GM12878 (cell line): ENCODE measurements around the gene NR1I2. TPM values are rescaled to one million over a fixed set of nuclear protein-coding genes. Genes with fewer than 3 reads are reported as not detected.

ENCODE experiments used
- ATAC-seq: fragments of 200-7000 bp; cut with Tn5 transposase; 3 replicates; pipeline ENCODE4 v1.9.1; 2020; ENCODE audit warnings: mild to moderate bottlenecking, moderate library complexity
- BruUV-seq: library from RNA; stranded (reverse); fragments of 400-500 nt; replicated peaks from 2 replicates; lab custom pipeline; 2021; lab: Mats Ljungman, UMichigan
- CTCF ChIA-PET: fragments of 300-600 bp; sonication (Branson Sonifier 250); formaldehyde crosslinking; extraction: SDS; loops from one replicate; lab custom pipeline; 2021; ENCODE audit warnings: inconsistent platforms; lab: Yijun Ruan, JAX
- POLR2A ChIA-PET: fragments of 350-600 bp; formaldehyde crosslinking; extraction: SDS; loops from one replicate; lab custom pipeline; 2021; ENCODE audit warnings: inconsistent platforms; lab: Charles Lee
- RAD21 ChIA-PET: fragments of 300-600 bp; sonication (Branson Sonifier 250); formaldehyde crosslinking; loops from one replicate; lab custom pipeline; 2023; ENCODE audit warnings: antibody characterized with exemption; ENCODE audit not compliant: unreplicated experiment; lab: Charles Lee
- SMC1A ChIA-PET: fragments of 300-600 bp; sonication (Branson Sonifier 250); formaldehyde crosslinking; loops from one replicate; lab custom pipeline; 2023; ENCODE audit not compliant: unreplicated experiment, uncharacterized antibody; lab: Charles Lee
- DNase-seq: peaks from one replicate; pipeline ENCODE4 v3.0.0-alpha.2; 2011; ENCODE audit warnings: low read depth, low spot score
- FAIRE-seq: peaks from 3 replicates; lab custom pipeline; 2011; peaks lifted over from hg19 to GRCh38; lab: Jason Lieb, UNC
- H2AFZ ChIP-seq: 2 replicates; pipeline ENCODE4 v1.6.0; 2011; ENCODE audit warnings: low read depth, low read length, control low read depth; ENCODE audit not compliant: control insufficient read depth
- H3K27ac ChIP-seq: 2 replicates; pipeline ENCODE4 v1.5.1; 2011; ENCODE audit warnings: control low read depth; ENCODE audit not compliant: control insufficient read depth, insufficient read depth
- H3K27me3 ChIP-seq, 2 experiments: replicated peaks in 1 of 2; 2 replicates each; pipeline versions ENCODE4 v1.6.0 to v1.6.1; 2011; ENCODE audit warnings: low read length in 1 of 2; ENCODE audit not compliant: control insufficient read depth in 2 of 2, insufficient read depth in 2 of 2
- H3K36me3 ChIP-seq, 2 experiments: 2 replicates each; pipeline ENCODE4 v1.5.1; 2011; ENCODE audit warnings: low read length in 1 of 2; ENCODE audit not compliant: control insufficient read depth in 2 of 2, insufficient read depth in 2 of 2
- H3K4me1 ChIP-seq: 2 replicates; pipeline ENCODE4 v1.6.1; 2011; ENCODE audit warnings: mild to moderate bottlenecking, low read length, moderate library complexity, mixed read lengths; ENCODE audit not compliant: control insufficient read depth, insufficient read depth
- H3K4me2 ChIP-seq: 2 replicates; pipeline ENCODE4 v1.6.0; 2011; ENCODE audit warnings: control low read depth; ENCODE audit not compliant: control insufficient read depth, insufficient read depth
- H3K4me3 ChIP-seq: fragments of 200-600 bp; sonication (generic); 2 replicates; pipeline ENCODE4 v1.5.1; 2016
- H3K79me2 ChIP-seq: 2 replicates; pipeline ENCODE4 v1.6.0; 2011; ENCODE audit warnings: low read length; ENCODE audit not compliant: control insufficient read depth, insufficient read depth
- H3K9ac ChIP-seq: 2 replicates; pipeline ENCODE4 v1.8.0; 2011; ENCODE audit warnings: low read length, control low read depth, mixed read lengths; ENCODE audit not compliant: control insufficient read depth, insufficient read depth
- H3K9me3 ChIP-seq: replicated peaks from 3 replicates; pipeline ENCODE4 v1.5.1; 2011; ENCODE audit warnings: mild to moderate bottlenecking, low read length; ENCODE audit not compliant: control insufficient read depth, insufficient read depth
- H4K20me1 ChIP-seq: 2 replicates; pipeline ENCODE4 v1.6.0; 2011; ENCODE audit not compliant: control insufficient read depth, insufficient read depth
- BRCA1 ChIP-seq: IDR thresholded peaks from 2 replicates; pipeline ENCODE4 v1.6.1; 2011; ENCODE audit warnings: low read depth, low read length, improper control_type of control experiment
- CEBPB ChIP-seq, 2 experiments: fragments of 150-350 bp in 1 of 2; IDR thresholded peaks; 2 replicates each; pipeline ENCODE4 v1.6.1; 2012 to 2014; ENCODE audit warnings: low read depth in 2 of 2, low read length in 2 of 2, borderline replicate concordance in 1 of 2, inconsistent platforms in 1 of 2
- EGR1 ChIP-seq, 2 experiments: IDR thresholded peaks; 1 replicate in 1 of 2; 2 replicates in 1 of 2; pipeline ENCODE4 v1.6.1; 2011 to 2012; ENCODE audit warnings: low read depth in 2 of 2, low read length in 2 of 2, borderline replicate concordance in 1 of 2, mild to moderate bottlenecking in 1 of 2, moderate library complexity in 1 of 2
- IKZF1 ChIP-seq: fragments of 450-650 bp; conservative IDR thresholded peaks from 2 replicates; pipeline ENCODE4 v1.6.1; 2017; ENCODE audit warnings: antibody characterized with exemption, mild to moderate bottlenecking
- KDM1A ChIP-seq: fragments of 200-600 bp; sonication (generic); IDR thresholded peaks from 2 replicates; pipeline ENCODE4 v1.6.1; 2016; ENCODE audit warnings: borderline replicate concordance
- MTA3 ChIP-seq: IDR thresholded peaks from 2 replicates; pipeline ENCODE4 v1.6.1; 2012; ENCODE audit warnings: low read length, inconsistent platforms, borderline replicate concordance
- MYB ChIP-seq: fragments of 150-350 bp; IDR thresholded peaks from 2 replicates; pipeline ENCODE4 v1.6.1; 2014; ENCODE audit warnings: mild to moderate bottlenecking, low read depth, low read length, borderline replicate concordance
- NFXL1 ChIP-seq: fragments of 450-650 bp; IDR thresholded peaks from 2 replicates; pipeline ENCODE4 v1.6.1; 2017; ENCODE audit warnings: antibody characterized with exemption, mild to moderate bottlenecking, borderline replicate concordance
- NR2C2 ChIP-seq: IDR thresholded peaks from 2 replicates; pipeline ENCODE4 v1.6.1; 2011; ENCODE audit warnings: borderline replicate concordance, low read depth; ENCODE audit not compliant: control insufficient read depth, insufficient read length
- SKIL ChIP-seq: fragments of 450-650 bp; IDR thresholded peaks from 2 replicates; pipeline ENCODE4 v1.6.1; 2017; ENCODE audit warnings: mild to moderate bottlenecking, low read depth, inconsistent platforms; ENCODE audit not compliant: poor library complexity, severe bottlenecking
- TCF3 ChIP-seq: IDR thresholded peaks from 2 replicates; pipeline ENCODE4 v1.6.1; 2012; ENCODE audit warnings: low read depth, mild to moderate bottlenecking, low read length, borderline replicate concordance; ENCODE audit not compliant: insufficient read depth
- WRNIP1 ChIP-seq: IDR thresholded peaks from 2 replicates; pipeline ENCODE4 v1.6.1; 2011; ENCODE audit warnings: low read depth, low read length, improper control_type of control experiment, borderline replicate concordance
- YBX1 ChIP-seq: fragments of 450-650 bp; IDR thresholded peaks from 2 replicates; pipeline ENCODE4 v1.6.1; 2016; ENCODE audit warnings: antibody characterized with exemption
- ZNF207 ChIP-seq: fragments of 450-650 bp; IDR thresholded peaks from 2 replicates; pipeline ENCODE4 v1.6.1; 2014; ENCODE audit warnings: antibody characterized with exemption, mild to moderate bottlenecking, borderline replicate concordance
- ZNF217 ChIP-seq: fragments of 450-650 bp; IDR thresholded peaks from 2 replicates; pipeline ENCODE4 v1.6.1; 2017; ENCODE audit warnings: antibody characterized with exemption, mild to moderate bottlenecking
- ZSCAN29 ChIP-seq: fragments of 450-650 bp; IDR thresholded peaks from 2 replicates; pipeline ENCODE4 v1.6.1; 2017; ENCODE audit warnings: mild to moderate bottlenecking, moderate library complexity
- WGBS: methylation state at CpG from one replicate; pipeline ENCODE4 v1.1.6; 2016; ENCODE audit warnings: low lambda C conversion rate; ENCODE audit not compliant: insufficient replicate concordance, insufficient coverage; ENCODE audit errors: missing lambda C conversion rate; 5-methylcytosine and 5-hydroxymethylcytosine counted together
- in situ Hi-C: fragments of 300-500 bp; cut with MboI; formaldehyde crosslinking; loops from 9 replicates; pipeline ENCODE4 v1.14.3; 2018; ENCODE audit warnings: mixed read lengths
- intact Hi-C: fragments of 100-400 bp; cut with micrococcal nuclease; formaldehyde crosslinking; loops from one replicate; pipeline ENCODE4 v1.14.2; 2022; ENCODE audit not compliant: unreplicated experiment
- polyA plus RNA-seq, 11 experiments: library from polyadenylated mRNA; depleted of rRNA in 4 of 11; unstranded in 6 of 11; stranded (reverse) in 5 of 11; fragments of >200 nt; fragmentation: Nextera tagmentation in 4 of 11; fragmentation: Illumina TruSeq in 1 of 11; extraction: Ambion mirVana in 4 of 11; extraction: Trizol in 1 of 11; gene quantifications; 1 replicate in 1 of 11; 2 replicates in 10 of 11; pipeline versions ENCODE4 v1.2.1 to v1.2.3, GENCODE V29; 2011 to 2016; ENCODE audit warnings: inconsistent platforms in 2 of 11, missing spikeins in 2 of 11, low read depth in 1 of 11
- total RNA-seq, 4 experiments: library from RNA; depleted of rRNA in 3 of 4; stranded (reverse); fragments of >200 nt in 3 of 4; fragmentation: Illumina TruSeq in 1 of 4; extraction: Trizol in 1 of 4; gene quantifications; 2 replicates each; pipeline versions ENCODE4 v1.2.1 to v1.2.3, GENCODE V29; 2013 to 2021

The NR1I2 gene
- total and polyA plus RNA-seq, 10 of the 15 experiments (the other 5 are each of a cell fraction or from before 2014, with no cell fraction given): 0.03 to 1.0 (median 0.39) TPM

- BruUV-seq: no TSS peak
- in situ Hi-C loops (no loop called here), intact Hi-C loops (no loop called here)
- SMC1A ChIA-PET: interaction anchor here (0.6 to 1.7 kb wide), 8 partner anchors 9 to 1413 kb away, joined by 3 to 7 read pairs (median 4); no protein-coding TSS in a partner anchor
- DNase-seq (no peak), FAIRE-seq (no peak), ATAC-seq (no peak)
- TF ChIP-seq CEBPB (IDR thresholded peaks at IDR 0.05; ENCODE audit: borderline replicate concordance in 1 of 2, low read depth in 2 of 2, low read length in 2 of 2): no peak
- no peak for TF ChIP-seq NR2C2
- no peak for TF ChIP-seq IKZF1
- no peak for TF ChIP-seq SKIL
- TF ChIP-seq WRNIP1: no peak
- no peak for TF ChIP-seq ZNF207
- no peak for TF ChIP-seq NFXL1
- TF ChIP-seq YBX1: no peak
- TF ChIP-seq KDM1A: no peak
- no peak for TF ChIP-seq TCF3
- no peak for TF ChIP-seq MTA3
- TF ChIP-seq ZSCAN29: no peak
- no peak for TF ChIP-seq ZNF217
- TF ChIP-seq EGR1 (IDR thresholded peaks at IDR 0.05; ENCODE audit: borderline replicate concordance in 1 of 2, low read depth in 2 of 2, low read length in 2 of 2): no peak
- TF ChIP-seq BRCA1: no peak
- TF ChIP-seq MYB: no peak
- RAD21 ChIA-PET: interaction anchor here (0.5 to 2.4 kb wide), 5 partner anchors 20 to 598 kb away, joined by 3 to 11 read pairs (median 4); no protein-coding TSS in a partner anchor
- H3K4me1 ChIP-seq: no peaks in the 10 kb centered on the region
- no peaks in the 10 kb centered on the region; a peak in 1 of 4 replicates for H3K36me3 ChIP-seq
- no peaks in the 10 kb centered on the region for H3K27me3 ChIP-seq
- no peaks in the 10 kb centered on the region for H3K79me2 ChIP-seq
- H4K20me1 ChIP-seq: no peaks in the 10 kb centered on the region
- H3K9me3 ChIP-seq: no peaks in the 10 kb centered on the region
- WGBS: 100% methylated on average over 2 of the region's 2 CpGs
- POLR2A ChIA-PET: interaction anchor here (0.7 kb wide), 2 partner anchors 62 to 322 kb away, joined by 3 to 4 read pairs; no protein-coding TSS in a partner anchor
- no peak overlapping the region for H3K4me3 ChIP-seq
- CTCF ChIA-PET: interaction anchor here (0.7 to 3.5 kb wide), 10 partner anchors 10 to 620 kb away, joined by 3 to 15 read pairs (median 6); no protein-coding TSS in a partner anchor
- no peak overlapping the region for H3K27ac ChIP-seq
- no peak overlapping the region for H2AFZ ChIP-seq
- no peak overlapping the region for H3K9ac ChIP-seq
- no peak overlapping the region for H3K4me2 ChIP-seq
These were observed 37.0 kb downstream of the NR1I2 start for GRCh38 chr3:119818937-119819336.
